GM12878 (cell line): ENCODE results near the gene CCNYL1. TPM values are rescaled to one million over a fixed set of nuclear protein-coding genes. Genes with fewer than 3 reads are reported as not detected.
A peak's percentile ranks its signal among the peaks of the same experiment; 100 is the strongest.

Source experiments
- ATF7 ChIP-seq: fragments of 450-650 bp; IDR thresholded peaks from 2 replicates; pipeline ENCODE4 v1.6.1; 2016; ENCODE audit warnings: low read depth, mild to moderate bottlenecking
- GATAD2B ChIP-seq: fragments of 450-650 bp; conservative IDR thresholded peaks from 2 replicates; pipeline ENCODE4 v1.6.1; 2017; ENCODE audit warnings: low read depth, mild to moderate bottlenecking, moderate library complexity
- HDAC6 ChIP-seq: fragments of 200-600 bp; sonication (generic); IDR thresholded peaks from one replicate; pipeline ENCODE4 v1.8.0; 2017; ENCODE audit warnings: antibody characterized with exemption; ENCODE audit not compliant: unreplicated experiment
- MTA2 ChIP-seq: fragments of 450-650 bp; IDR thresholded peaks from 2 replicates; pipeline ENCODE4 v1.6.1; 2016; ENCODE audit warnings: low read depth, mild to moderate bottlenecking, moderate library complexity
- MTA3 ChIP-seq: IDR thresholded peaks from 2 replicates; pipeline ENCODE4 v1.6.1; 2012; ENCODE audit warnings: low read length, inconsistent platforms, borderline replicate concordance
- NR2C1 ChIP-seq: fragments of 450-650 bp; IDR thresholded peaks from 2 replicates; pipeline ENCODE4 v1.6.1; 2017; ENCODE audit warnings: antibody characterized with exemption, mild to moderate bottlenecking, moderate library complexity
- POLR2AphosphoS2 ChIP-seq: IDR thresholded peaks from 2 replicates; pipeline ENCODE4 v1.6.1; 2011; ENCODE audit warnings: low read depth, mild to moderate bottlenecking, low read length, improper control_type of control experiment, moderate library complexity
- SRF ChIP-seq, 2 experiments: IDR thresholded peaks; 2 replicates each; pipeline ENCODE4 v1.6.1; 2011; ENCODE audit warnings: low read depth in 2 of 2, low read length in 2 of 2, mild to moderate bottlenecking in 1 of 2, moderate library complexity in 1 of 2
- TARDBP ChIP-seq: IDR thresholded peaks from 2 replicates; pipeline ENCODE4 v1.6.1; 2016; ENCODE audit warnings: borderline replicate concordance
- YY1 ChIP-seq: IDR thresholded peaks from 2 replicates; pipeline ENCODE4 v1.6.1; 2011; ENCODE audit warnings: low read depth, mild to moderate bottlenecking, low read length
- polyA plus RNA-seq, 11 experiments: library from polyadenylated mRNA; depleted of rRNA in 4 of 11; unstranded in 6 of 11; stranded (reverse) in 5 of 11; fragments of >200 nt; fragmentation: Nextera tagmentation in 4 of 11; fragmentation: Illumina TruSeq in 1 of 11; extraction: Ambion mirVana in 4 of 11; extraction: Trizol in 1 of 11; gene quantifications; 1 replicate in 1 of 11; 2 replicates in 10 of 11; pipeline versions ENCODE4 v1.2.1 to v1.2.3, GENCODE V29; 2011 to 2016; ENCODE audit warnings: inconsistent platforms in 2 of 11, missing spikeins in 2 of 11, low read depth in 1 of 11
- total RNA-seq, 4 experiments: library from RNA; depleted of rRNA in 3 of 4; stranded (reverse); fragments of >200 nt in 3 of 4; fragmentation: Illumina TruSeq in 1 of 4; extraction: Trizol in 1 of 4; gene quantifications; 2 replicates each; pipeline versions ENCODE4 v1.2.1 to v1.2.3, GENCODE V29; 2013 to 2021
- TF ChIP-seq, protein P1 (sequence below): fragments of 450-650 bp; IDR thresholded peaks from 2 replicates; pipeline ENCODE4 v1.6.1; 2014; ENCODE audit warnings: mild to moderate bottlenecking
- TF ChIP-seq, protein P2 (sequence below): fragments of 450-650 bp; formaldehyde crosslinking; IDR thresholded peaks from 2 replicates; pipeline ENCODE4 v1.4.0; 2020; ENCODE audit warnings: mild to moderate bottlenecking, moderate library complexity
- TF ChIP-seq, protein P3 (sequence below): IDR thresholded peaks from 2 replicates; pipeline ENCODE4 v1.6.1; 2011; ENCODE audit warnings: low read depth, mild to moderate bottlenecking, low read length, moderate library complexity, borderline replicate concordance; ENCODE audit errors: extremely low read depth
- TF ChIP-seq, protein P4 (sequence below): IDR thresholded peaks from 2 replicates; pipeline ENCODE4 v1.6.1; 2011; ENCODE audit warnings: mild to moderate bottlenecking, low read depth, low read length, moderate library complexity; ENCODE audit not compliant: insufficient replicate concordance
- TF ChIP-seq, protein P5 (sequence below): IDR thresholded peaks from 2 replicates; pipeline ENCODE4 v1.6.1; 2012; ENCODE audit warnings: mild to moderate bottlenecking, low read depth, low read length
- TF ChIP-seq, protein P6 (sequence below): IDR thresholded peaks from 2 replicates; pipeline ENCODE4 v1.6.1; 2011; ENCODE audit warnings: low read depth, low read length, improper control_type of control experiment, borderline replicate concordance

CCNYL1 gene
- total and polyA plus RNA-seq, 10 of the 15 experiments (the other 5 are each of a cell fraction or from before 2014, with no cell fraction given), result 1.8 to 12.3 (median 5.9) TPM

DNA sequence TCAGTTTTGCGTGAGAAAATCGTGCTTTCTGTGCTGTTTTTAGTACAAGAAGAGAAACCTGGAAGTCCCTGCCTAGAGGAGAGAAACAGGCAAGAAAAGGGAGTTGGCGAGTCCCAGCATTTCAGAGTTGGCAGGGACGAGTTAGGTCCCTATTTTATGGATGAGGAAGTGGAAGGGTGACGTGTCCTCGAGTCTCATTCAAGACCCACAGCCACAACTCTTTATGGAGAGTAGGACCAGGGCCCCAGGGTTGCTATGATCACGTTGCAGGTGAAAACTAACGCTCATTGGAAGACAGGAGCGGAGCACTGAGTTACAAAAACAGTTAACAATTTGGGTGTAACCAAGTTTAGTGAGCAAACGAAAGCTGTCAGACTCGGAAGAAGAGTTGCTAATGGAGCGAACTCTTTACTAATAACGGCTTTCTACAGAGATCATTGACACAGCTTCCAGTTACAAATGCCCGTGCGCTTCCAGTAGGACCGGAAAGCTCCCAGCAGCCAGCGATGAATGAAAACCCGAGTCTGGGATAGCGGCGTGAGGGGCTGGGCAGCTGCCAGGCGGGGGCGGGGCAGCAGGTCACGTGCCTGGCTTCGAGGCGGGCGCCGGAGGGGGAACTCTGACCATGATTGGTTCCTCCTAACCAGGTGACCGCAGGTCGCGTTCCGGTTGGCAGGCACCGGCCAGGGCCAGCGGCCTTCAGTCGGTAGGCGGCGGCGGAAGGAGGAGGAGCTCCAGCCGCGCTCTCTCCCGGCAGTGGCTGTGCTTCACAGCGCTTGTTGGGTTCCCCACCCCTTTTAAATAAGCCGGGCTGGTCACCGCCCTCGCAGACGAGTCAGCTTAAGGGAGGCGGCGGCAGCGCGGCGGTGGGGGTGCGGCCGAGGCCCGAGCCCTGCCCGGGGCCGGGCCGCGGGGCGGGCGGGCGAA is at the start of gene CCNYL1 (continued):
- no peak for TF ChIP-seq GATAD2B
- TF ChIP-seq HDAC6, result no peak
- TF ChIP-seq, protein P1, sequence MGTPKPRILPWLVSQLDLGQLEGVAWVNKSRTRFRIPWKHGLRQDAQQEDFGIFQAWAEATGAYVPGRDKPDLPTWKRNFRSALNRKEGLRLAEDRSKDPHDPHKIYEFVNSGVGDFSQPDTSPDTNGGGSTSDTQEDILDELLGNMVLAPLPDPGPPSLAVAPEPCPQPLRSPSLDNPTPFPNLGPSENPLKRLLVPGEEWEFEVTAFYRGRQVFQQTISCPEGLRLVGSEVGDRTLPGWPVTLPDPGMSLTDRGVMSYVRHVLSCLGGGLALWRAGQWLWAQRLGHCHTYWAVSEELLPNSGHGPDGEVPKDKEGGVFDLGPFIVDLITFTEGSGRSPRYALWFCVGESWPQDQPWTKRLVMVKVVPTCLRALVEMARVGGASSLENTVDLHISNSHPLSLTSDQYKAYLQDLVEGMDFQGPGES, result no peak; the same call in 1 of the 2 replicates
- TF ChIP-seq, protein P2, sequence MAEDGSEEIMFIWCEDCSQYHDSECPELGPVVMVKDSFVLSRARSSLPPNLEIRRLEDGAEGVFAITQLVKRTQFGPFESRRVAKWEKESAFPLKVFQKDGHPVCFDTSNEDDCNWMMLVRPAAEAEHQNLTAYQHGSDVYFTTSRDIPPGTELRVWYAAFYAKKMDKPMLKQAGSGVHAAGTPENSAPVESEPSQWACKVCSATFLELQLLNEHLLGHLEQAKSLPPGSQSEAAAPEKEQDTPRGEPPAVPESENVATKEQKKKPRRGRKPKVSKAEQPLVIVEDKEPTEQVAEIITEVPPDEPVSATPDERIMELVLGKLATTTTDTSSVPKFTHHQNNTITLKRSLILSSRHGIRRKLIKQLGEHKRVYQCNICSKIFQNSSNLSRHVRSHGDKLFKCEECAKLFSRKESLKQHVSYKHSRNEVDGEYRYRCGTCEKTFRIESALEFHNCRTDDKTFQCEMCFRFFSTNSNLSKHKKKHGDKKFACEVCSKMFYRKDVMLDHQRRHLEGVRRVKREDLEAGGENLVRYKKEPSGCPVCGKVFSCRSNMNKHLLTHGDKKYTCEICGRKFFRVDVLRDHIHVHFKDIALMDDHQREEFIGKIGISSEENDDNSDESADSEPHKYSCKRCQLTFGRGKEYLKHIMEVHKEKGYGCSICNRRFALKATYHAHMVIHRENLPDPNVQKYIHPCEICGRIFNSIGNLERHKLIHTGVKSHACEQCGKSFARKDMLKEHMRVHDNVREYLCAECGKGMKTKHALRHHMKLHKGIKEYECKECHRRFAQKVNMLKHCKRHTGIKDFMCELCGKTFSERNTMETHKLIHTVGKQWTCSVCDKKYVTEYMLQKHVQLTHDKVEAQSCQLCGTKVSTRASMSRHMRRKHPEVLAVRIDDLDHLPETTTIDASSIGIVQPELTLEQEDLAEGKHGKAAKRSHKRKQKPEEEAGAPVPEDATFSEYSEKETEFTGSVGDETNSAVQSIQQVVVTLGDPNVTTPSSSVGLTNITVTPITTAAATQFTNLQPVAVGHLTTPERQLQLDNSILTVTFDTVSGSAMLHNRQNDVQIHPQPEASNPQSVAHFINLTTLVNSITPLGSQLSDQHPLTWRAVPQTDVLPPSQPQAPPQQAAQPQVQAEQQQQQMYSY (CRISPR knock-in tag), result no peak
- TF ChIP-seq MTA2, result no peak
- TF ChIP-seq POLR2AphosphoS2, result peak; percentile 48; the same call in 1 of the 2 replicates
- TF ChIP-seq, protein P3, sequence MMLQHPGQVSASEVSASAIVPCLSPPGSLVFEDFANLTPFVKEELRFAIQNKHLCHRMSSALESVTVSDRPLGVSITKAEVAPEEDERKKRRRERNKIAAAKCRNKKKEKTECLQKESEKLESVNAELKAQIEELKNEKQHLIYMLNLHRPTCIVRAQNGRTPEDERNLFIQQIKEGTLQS, result peak; percentile 90; the same call in 1 of the 2 replicates
- TF ChIP-seq, protein P4, sequence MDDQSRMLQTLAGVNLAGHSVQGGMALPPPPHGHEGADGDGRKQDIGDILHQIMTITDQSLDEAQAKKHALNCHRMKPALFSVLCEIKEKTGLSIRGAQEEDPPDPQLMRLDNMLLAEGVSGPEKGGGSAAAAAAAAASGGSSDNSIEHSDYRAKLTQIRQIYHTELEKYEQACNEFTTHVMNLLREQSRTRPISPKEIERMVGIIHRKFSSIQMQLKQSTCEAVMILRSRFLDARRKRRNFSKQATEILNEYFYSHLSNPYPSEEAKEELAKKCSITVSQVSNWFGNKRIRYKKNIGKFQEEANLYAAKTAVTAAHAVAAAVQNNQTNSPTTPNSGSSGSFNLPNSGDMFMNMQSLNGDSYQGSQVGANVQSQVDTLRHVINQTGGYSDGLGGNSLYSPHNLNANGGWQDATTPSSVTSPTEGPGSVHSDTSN, result no peak
- TF ChIP-seq YY1, result no peak; the same call in none of the 2 replicates
- TF ChIP-seq MTA3, result no peak
- TF ChIP-seq, protein P5, sequence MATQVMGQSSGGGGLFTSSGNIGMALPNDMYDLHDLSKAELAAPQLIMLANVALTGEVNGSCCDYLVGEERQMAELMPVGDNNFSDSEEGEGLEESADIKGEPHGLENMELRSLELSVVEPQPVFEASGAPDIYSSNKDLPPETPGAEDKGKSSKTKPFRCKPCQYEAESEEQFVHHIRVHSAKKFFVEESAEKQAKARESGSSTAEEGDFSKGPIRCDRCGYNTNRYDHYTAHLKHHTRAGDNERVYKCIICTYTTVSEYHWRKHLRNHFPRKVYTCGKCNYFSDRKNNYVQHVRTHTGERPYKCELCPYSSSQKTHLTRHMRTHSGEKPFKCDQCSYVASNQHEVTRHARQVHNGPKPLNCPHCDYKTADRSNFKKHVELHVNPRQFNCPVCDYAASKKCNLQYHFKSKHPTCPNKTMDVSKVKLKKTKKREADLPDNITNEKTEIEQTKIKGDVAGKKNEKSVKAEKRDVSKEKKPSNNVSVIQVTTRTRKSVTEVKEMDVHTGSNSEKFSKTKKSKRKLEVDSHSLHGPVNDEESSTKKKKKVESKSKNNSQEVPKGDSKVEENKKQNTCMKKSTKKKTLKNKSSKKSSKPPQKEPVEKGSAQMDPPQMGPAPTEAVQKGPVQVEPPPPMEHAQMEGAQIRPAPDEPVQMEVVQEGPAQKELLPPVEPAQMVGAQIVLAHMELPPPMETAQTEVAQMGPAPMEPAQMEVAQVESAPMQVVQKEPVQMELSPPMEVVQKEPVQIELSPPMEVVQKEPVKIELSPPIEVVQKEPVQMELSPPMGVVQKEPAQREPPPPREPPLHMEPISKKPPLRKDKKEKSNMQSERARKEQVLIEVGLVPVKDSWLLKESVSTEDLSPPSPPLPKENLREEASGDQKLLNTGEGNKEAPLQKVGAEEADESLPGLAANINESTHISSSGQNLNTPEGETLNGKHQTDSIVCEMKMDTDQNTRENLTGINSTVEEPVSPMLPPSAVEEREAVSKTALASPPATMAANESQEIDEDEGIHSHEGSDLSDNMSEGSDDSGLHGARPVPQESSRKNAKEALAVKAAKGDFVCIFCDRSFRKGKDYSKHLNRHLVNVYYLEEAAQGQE, result no peak
- no peak for TF ChIP-seq NR2C1
- TF ChIP-seq, protein P6, sequence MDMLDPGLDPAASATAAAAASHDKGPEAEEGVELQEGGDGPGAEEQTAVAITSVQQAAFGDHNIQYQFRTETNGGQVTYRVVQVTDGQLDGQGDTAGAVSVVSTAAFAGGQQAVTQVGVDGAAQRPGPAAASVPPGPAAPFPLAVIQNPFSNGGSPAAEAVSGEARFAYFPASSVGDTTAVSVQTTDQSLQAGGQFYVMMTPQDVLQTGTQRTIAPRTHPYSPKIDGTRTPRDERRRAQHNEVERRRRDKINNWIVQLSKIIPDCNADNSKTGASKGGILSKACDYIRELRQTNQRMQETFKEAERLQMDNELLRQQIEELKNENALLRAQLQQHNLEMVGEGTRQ, result peak; percentile 93
- TF ChIP-seq TARDBP, result no peak
- 0 out of 4 replicates have a peak, but pooled peaks of 1 of the 2 experiments have one; percentile 23 for TF ChIP-seq SRF (IDR thresholded peaks at IDR 0.05; ENCODE audit: low read depth in 2 of 2, low read length in 2 of 2)
- TF ChIP-seq ATF7, result no peak
